ENCODE results near the gene PER2. TPM values are rescaled to one million over a fixed set of nuclear protein-coding genes. Genes with fewer than 3 reads are reported as not detected.

PER2 gene
- total and polyA plus RNA-seq, 5 experiments from 2014 or later, result 4.0 to 11.1 (median 6.5) TPM

DNA sequence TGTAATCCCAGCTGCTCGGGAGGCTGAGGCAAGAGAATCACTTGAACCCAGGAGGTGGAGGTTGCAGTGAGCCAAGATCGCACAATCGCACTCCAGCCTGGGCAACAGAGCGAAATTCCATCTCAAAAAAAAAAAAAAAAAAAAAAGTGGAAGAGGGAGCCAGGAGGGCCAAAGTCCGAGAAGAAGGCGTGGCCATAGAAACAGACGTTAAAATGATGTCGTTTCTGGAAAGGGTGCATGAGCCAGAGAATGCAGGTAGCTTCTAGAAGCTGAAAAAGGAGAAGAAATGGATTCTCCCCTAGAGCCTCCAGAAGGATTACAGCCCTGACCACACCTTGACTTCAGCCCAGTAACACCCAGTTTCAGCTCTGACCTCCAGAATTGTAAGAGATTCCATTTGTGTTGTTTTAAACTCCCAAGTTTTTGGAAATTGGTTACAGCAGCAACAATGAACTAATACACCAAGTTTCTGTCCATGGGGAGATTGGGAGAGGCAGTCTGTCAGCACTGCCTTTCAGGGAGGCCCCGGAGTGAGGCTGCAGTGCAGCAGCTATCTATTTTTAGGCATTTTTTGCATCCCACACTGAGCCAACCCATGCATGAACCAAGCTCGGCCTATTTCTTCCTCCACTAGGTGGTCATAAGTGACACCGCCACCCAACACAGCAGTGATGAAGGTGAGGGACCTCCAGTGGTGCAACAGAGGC lies 17.7 kb upstream of the PER2 start:
- Mint-ChIP-seq H3K27ac (no peak overlapping the region), H3K27me3 (peaks cover 0 to 14% (median 0%) of the 10 kb centered on the region in 5 donors), H3K4me3 (no peak overlapping the region), H3K36me3 (no peaks in the 10 kb centered on the region), H3K9me3 (no peaks in the 10 kb centered on the region), H3K4me1 (no peaks in the 10 kb centered on the region)
- no peak for ATAC-seq
- no peak for DNase-seq
- POLR2A ChIA-PET, result no interaction called here

DNA sequence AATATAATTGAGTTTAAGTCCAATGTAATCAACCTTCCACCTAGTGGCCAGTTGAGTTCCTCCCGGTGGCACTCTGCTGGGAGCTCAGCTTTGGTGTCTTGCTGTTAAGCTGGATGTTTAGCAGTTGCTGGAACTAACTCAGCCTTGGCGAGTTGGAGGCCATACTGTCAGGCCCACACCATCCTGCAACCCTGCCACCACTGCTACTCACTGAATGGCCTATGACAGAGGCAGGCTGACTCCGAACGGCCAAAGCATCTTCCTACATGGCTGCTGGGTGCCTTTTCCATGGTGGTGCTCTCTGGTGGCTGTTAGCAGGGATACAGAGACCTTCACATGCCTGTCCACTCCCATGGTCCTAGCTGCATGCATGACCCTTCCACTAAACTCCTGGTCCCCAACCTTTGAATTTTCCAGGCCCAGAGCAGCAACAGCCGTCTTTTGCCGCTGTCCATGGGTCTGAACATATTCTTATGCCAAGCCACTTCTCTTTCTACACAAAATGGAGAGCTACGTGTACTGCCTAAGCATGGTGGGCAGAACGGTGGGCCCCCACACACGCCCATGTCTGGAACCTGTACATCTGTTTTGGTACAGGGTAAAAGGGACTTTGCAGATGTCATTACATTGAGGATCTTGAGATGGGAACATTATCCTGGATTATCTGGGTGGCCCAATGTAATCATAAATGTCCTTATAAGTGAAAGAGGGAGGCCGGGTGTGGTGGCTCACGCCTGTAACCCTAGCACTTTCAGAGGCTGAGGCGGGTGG lies 16.9 kb upstream of the PER2 start:
- POLR2A ChIA-PET, result no interaction called here
- ATAC-seq (no peak), DNase-seq (no peak)
- Mint-ChIP-seq H3K36me3 (no peaks in the 10 kb centered on the region), H3K4me1 (no peaks in the 10 kb centered on the region), H3K9me3 (no peaks in the 10 kb centered on the region), H3K27me3 (peaks cover 0 to 14% (median 0%) of the 10 kb centered on the region in 5 donors), H3K4me3 (no peak overlapping the region), H3K27ac (no peak overlapping the region)

DNA sequence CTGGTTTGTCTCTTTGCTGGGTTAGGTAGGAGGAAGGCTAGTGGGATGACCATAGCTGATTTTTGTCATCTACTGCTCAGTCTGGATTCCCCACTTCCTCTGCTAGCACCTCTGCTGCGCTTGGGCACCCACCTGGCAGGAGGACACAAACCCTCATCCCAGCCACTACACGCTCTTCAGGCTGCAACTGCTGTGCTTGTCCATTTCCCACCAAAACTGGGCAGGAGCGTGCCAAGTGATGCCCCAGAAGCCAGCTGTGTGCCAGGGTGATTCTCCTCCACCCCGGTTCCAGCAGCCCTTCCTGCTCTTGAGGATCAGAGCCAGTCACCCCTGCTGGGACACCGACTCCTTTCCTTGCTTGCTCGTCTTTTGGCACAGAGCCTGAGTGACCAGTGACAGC lies 15.7 kb upstream of the PER2 start:
- no peaks in the 10 kb centered on the region for H3K36me3 Mint-ChIP-seq
- ATAC-seq, result no peak
- no peaks in the 10 kb centered on the region for H3K4me1 Mint-ChIP-seq
- no peak overlapping the region for H3K4me3 Mint-ChIP-seq
- peaks cover 0 to 7% (median 0%) of the 10 kb centered on the region in 5 donors for H3K27me3 Mint-ChIP-seq
- H3K27ac Mint-ChIP-seq, result no peak overlapping the region
- POLR2A ChIA-PET, result no interaction called here
- DNase-seq, result no peak
- no peaks in the 10 kb centered on the region for H3K9me3 Mint-ChIP-seq

DNA sequence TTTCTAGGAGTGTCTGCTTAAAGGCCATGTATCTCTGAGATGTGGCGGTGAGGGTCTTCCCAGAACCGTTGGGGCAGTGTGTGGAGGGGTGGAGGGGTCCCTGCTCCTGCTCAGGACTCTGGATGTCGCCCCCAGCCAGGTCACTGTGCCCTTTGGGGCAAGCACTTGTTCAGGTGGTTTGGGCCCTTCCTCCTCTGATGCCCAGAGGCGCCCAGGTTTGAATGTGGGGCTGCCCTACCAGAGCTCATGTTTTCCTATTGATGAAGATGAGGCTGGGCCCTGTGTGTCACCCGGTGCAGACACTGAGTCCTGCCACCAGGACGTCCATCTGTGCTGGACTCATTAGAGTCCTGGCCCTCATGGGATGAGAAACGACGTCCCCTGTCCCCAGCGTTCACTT lies 14.3 kb upstream of the PER2 start:
- ATAC-seq (no peak), DNase-seq (no peak)
- Mint-ChIP-seq H3K36me3 (no peaks in the 10 kb centered on the region), H3K9me3 (no peaks in the 10 kb centered on the region), H3K27ac (no peak overlapping the region), H3K4me3 (no peak overlapping the region), H3K27me3 (peaks cover 0 to 8% (median 0%) of the 10 kb centered on the region in 5 donors), H3K4me1 (no peaks in the 10 kb centered on the region)
- POLR2A ChIA-PET, result interaction anchor here (0.6 kb wide), 1 partner anchor 363 kb away, joined by 3 read pairs; no protein-coding TSS in a partner anchor

DNA sequence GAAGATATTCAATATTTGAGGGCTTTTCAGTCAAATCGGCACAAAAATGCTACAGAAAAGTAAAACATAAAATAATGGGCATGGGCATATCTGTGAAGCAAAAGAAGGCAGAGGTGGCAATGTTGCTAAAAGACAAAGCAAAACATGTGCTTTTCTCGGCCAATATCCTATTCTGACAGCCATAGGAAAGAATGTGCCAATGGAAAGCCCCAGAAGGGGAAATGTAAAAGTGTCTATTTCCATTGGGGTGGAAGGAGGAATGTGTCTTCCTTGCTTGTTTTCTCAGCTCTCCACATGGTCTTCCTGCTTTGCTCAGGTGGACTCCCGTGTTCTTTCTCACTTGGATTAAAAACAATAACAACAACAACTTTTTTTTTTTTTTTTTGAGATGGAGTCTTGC lies 13.7 kb upstream of the PER2 start:
- DNase-seq (no peak), ATAC-seq (no peak)
- Mint-ChIP-seq H3K27me3 (peaks cover 0 to 9% (median 0%) of the 10 kb centered on the region in 5 donors), H3K36me3 (no peaks in the 10 kb centered on the region), H3K4me3 (no peak overlapping the region), H3K9me3 (no peaks in the 10 kb centered on the region), H3K4me1 (no peaks in the 10 kb centered on the region), H3K27ac (no peak overlapping the region)
- POLR2A ChIA-PET, result interaction anchor here (0.5 to 0.6 kb wide), 2 partner anchors 10 to 362 kb away, joined by 3 read pairs; no protein-coding TSS in a partner anchor

DNA sequence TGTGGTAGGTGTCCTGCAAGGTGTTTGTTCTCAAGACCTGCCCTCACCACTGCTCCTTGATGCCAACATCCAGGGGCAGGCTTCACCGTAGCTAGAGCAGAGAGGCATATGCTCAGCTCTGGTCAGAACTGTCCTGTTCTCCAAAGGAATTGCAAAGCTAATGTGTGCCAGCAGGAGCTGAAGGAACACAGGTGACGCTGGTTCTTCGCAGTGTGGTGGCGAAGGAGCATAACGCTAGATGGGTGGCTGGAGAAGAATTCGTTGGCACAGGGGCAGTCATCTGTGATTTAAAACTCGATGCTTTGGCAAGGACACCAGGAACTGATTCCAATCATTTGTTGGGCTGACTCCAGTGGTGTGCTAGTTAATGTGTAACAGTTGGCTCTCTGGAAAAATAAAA lies 11.4 kb upstream of the PER2 start:
- DNase-seq (no peak), ATAC-seq (no peak)
- H3K4me3 Mint-ChIP-seq, result no peak overlapping the region
- H3K4me1 Mint-ChIP-seq, result peaks cover 0 to 4% (median 0%) of the 10 kb centered on the region in 4 donors
- H3K27ac Mint-ChIP-seq, result no peak overlapping the region
- POLR2A ChIA-PET, result no interaction called here
- H3K36me3 Mint-ChIP-seq, result no peaks in the 10 kb centered on the region
- H3K9me3 Mint-ChIP-seq, result no peaks in the 10 kb centered on the region
- peaks cover 0 to 14% (median 3%) of the 10 kb centered on the region in 5 donors for H3K27me3 Mint-ChIP-seq

DNA sequence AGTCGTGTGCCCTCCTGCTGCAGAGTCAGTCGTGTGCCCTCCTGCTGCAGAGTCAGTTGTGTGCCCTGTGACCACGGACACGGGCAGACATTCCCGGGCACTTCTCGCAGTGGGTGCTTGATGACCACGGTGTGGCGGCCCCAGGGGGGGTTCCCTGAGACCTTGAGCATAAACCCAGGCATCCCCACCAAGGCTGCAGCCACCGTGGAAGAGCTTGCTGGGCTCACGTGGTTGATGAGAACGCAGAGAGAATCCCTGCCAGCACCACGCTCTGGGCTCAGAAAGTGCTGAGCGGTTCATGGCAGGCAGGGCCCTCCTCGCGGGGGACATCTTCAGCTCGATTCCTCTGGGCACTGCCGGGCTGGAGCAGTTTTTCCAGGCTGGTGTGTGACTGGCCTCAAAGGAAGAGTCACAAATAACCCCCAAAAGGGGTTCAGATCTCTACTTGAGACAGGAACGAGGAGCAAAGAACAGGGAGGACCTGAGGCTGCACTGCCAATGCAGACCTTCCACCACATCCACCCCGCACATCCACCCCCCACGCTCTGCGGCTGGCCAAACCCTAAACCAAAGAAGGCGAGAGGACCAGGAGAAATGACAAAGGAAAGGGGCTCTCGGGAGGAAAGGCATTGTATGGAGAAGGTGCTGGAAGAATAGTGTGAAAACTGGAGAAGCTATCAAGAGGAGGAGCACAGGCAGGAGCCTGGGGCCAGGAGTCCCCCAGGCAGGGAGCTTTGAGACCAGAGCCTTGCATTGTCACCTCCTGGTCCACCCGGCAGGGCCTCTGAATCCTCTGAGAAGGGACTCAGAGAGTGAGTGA lies 8.4 kb upstream of the PER2 start:
- no peak for ATAC-seq
- Mint-ChIP-seq H3K36me3 (no peaks in the 10 kb centered on the region), H3K27ac (no peak overlapping the region), H3K4me1 (peaks cover 0 to 4% (median 0%) of the 10 kb centered on the region in 4 donors), H3K9me3 (no peaks in the 10 kb centered on the region), H3K27me3 (peaks cover 0 to 14% (median 3%) of the 10 kb centered on the region in 5 donors), H3K4me3 (no peak overlapping the region)
- DNase-seq, result no peak
- POLR2A ChIA-PET, result no interaction called here

DNA sequence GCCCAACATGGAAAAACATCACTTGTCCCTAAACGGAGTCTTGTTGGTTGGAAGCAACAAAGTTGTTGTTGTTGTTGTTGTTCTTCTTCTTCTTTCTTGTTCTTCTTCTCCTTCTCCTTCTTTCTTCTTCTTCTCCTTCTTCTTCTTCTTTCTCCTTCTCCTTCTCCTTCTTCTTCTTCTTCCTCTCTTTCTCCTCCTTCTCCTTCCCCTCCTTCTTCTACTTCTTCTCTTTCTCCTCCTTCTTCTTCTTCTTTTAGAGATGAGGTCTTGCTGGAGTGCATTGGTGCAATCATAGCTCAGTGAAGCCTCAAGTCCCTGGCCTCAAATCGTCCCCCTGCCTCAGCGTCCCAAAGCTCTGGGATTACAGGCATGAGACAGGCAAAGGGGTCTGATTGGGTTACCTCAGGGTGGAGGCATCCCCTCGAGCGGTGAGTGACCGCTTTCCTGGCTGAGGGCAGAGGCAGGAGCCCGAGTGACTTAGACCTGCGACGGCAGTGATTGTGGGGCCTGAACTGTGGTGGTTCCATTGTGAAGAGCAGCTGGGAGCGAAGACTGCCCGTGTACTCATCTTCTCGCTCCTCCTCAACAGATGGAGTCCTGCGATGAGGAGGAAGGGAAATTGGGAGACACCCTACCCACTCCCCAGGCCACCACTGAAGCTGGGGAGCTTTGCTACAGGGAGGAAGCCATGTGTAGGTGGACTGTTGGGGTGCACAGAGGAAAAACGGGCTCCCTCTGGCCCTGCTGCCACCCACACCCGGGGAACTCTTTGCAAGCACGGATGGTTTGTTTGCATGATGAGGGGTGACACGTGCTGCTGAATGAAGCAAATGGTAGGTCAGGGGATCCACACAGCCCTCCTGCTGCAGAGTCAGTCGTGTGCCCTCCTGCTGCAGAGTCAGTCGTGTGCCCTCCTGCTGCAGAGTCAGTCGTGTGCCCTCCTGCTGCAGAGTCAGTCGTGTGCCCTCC lies 7.0 kb upstream of the PER2 start:
- DNase-seq (no peak), ATAC-seq (no peak)
- no peak overlapping the region for H3K4me3 Mint-ChIP-seq
- H3K27me3 Mint-ChIP-seq, result peaks cover 0 to 14% (median 3%) of the 10 kb centered on the region in 5 donors
- peaks cover 1 to 4% (median 3%) of the 10 kb centered on the region in 4 donors for H3K4me1 Mint-ChIP-seq
- H3K9me3 Mint-ChIP-seq, result no peaks in the 10 kb centered on the region
- peak overlapping the region in 1 of 10 donors; percentile 77 for H3K27ac Mint-ChIP-seq
- H3K36me3 Mint-ChIP-seq, result no peaks in the 10 kb centered on the region
- POLR2A ChIA-PET, result no interaction called here

DNA sequence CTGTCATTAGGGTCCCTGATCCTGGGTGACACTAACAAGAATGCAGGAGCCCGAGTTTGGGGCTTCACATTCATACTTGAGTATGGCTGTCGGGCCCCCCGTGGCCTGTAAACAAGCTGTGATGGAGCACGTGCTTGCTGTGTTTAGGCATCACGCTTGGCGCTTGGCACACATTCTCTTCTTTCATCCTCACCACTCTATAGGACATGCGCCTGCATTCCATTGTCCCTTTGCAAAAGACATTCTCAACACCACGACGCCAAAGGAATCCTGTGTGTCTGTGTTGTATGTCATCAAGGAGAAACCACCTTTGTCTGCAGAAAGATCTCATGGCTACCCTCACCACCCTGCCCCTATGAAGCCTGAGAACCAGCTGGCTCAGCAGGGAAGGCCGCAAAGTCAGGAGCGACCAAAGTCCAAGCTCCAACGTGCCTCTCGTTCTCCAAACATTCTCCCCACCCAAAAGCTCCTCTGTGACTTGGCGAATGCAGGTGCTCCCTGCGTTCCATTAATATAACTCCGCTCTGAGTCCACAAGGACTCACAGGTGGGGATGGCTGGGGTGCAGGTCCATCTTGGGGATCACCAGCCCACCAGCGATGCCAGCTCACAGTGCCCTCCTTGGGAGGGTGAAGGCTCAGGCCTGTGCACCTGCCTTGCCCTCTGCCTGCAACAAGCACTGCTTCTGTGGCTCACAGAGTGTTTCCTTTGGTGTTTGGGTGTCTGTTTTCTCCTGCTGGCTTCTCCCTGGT lies 6.2 kb upstream of the PER2 start:
- no peak for DNase-seq

DNA sequence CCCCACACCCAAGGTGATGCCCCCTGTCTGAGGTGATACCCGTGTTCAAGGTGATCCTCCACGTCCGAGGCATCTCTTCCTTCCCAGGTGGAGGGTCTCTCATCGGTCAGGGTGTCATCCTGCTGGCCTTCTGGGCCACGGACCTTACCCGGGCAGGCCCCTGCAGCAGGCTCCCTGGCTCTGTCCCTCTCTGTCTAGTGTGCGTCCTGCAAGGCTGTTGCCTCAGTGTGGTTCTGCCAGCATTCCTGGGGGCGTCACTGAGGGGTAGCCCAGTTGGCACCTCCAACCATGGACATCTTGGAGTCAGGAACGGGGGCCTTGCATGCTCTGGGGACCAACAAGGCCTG lies 5.6 kb upstream of the PER2 start:
- H3K4me3 Mint-ChIP-seq, result no peak overlapping the region
- POLR2A ChIA-PET, result no interaction called here
- ATAC-seq, result no peak

More for the DNA sequence above, 6.2 kb upstream of the PER2 start:
- Mint-ChIP-seq H3K27ac (peak overlapping the region in 1 of 10 donors; percentile 77), H3K4me1 (peaks cover 5 to 12% (median 10%) of the 10 kb centered on the region in 4 donors), H3K9me3 (no peaks in the 10 kb centered on the region), H3K27me3 (peaks cover 0 to 14% (median 3%) of the 10 kb centered on the region in 5 donors), H3K36me3 (no peaks in the 10 kb centered on the region), H3K4me3 (peak overlapping the region in 1 of 10 donors; percentile 21)
- POLR2A ChIA-PET, result no interaction called here
- ATAC-seq, result no peak

DNA sequence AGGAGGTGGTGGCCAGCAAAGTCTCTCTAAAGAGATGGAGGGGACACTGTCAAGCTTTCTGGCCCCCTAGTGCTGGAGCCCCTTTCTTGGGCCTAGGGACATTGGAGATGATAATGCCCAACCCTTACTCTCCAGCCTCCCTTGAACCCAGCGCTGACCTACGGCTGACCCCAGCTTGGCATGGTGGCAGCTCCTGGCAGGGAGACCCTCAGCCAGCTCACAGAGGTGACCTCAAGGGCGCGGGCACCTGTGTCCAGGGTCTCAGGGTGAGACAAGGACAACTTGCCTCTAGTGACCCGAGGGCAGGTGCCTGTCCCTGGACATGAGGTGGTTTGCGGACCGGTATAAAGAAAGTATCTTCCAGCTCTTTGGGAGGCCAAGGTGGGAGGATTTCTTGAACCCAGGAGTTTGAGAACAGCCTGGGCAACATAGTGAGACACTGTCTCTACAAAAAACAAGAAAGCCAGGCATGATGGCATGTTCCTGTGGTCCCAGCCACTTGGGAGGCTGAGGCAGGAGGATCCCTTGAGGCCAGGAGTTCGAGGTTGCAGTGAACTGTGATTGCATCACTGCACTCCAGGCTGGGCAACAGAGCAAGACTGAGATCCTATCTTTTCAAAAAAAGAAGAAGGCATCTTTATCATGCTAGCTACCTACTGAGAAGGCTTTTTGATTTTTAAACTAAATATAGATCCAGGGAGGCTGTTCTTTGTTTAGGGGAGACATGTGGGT lies 3.3 kb upstream of the PER2 start:
- POLR2A ChIA-PET, result no interaction called here
- Mint-ChIP-seq H3K27me3 (peaks cover 0 to 6% (median 3%) of the 10 kb centered on the region in 5 donors), H3K27ac (peak overlapping the region in 1 of 10 donors; percentile 15), H3K4me3 (no peak overlapping the region), H3K9me3 (no peaks in the 10 kb centered on the region), H3K4me1 (peaks cover 15 to 34% (median 29%) of the 10 kb centered on the region in 4 donors), H3K36me3 (no peaks in the 10 kb centered on the region)
- DNase-seq (no peak), ATAC-seq (no peak)

More for the DNA sequence above, 5.6 kb upstream of the PER2 start:
- Mint-ChIP-seq H3K27ac (no peak overlapping the region), H3K9me3 (no peaks in the 10 kb centered on the region), H3K36me3 (no peaks in the 10 kb centered on the region), H3K4me1 (peaks cover 9 to 17% (median 15%) of the 10 kb centered on the region in 4 donors), H3K27me3 (peaks cover 0 to 14% (median 3%) of the 10 kb centered on the region in 5 donors)
- no peak for DNase-seq

All from naive thymus-derived CD8-positive, alpha-beta T cell (primary cell).